H9 (cell line): ENCODE results near the gene DHCR7. TPM values are rescaled to one million over a fixed set of nuclear protein-coding genes. Genes with fewer than 3 reads are reported as not detected.

ENCODE experiments used
- DNase-seq: peaks from one replicate; pipeline ENCODE4 v3.0.0-alpha.2; 2017
- H2AFZ ChIP-seq: one replicate; pipeline ENCODE4 v1.6.1; 2013; ENCODE audit warnings: mild to moderate bottlenecking, low read length, control low read depth, moderate library complexity
- H2AK5ac ChIP-seq: 2 replicates; pipeline ENCODE4 v1.6.1; 2013; ENCODE audit warnings: low read length, control low read depth, mixed read lengths; ENCODE audit not compliant: insufficient read length
- H2BK120ac ChIP-seq: one replicate; pipeline ENCODE4 v1.6.1; 2013; ENCODE audit warnings: low read depth, mild to moderate bottlenecking, low read length, control low read depth, inconsistent platforms; ENCODE audit not compliant: poor library complexity, severe bottlenecking
- H2BK12ac ChIP-seq: 2 replicates; pipeline ENCODE4 v1.6.1; 2013; ENCODE audit warnings: low read length, control low read depth, mixed read lengths, low read depth; ENCODE audit not compliant: insufficient read length
- H2BK15ac ChIP-seq: 2 replicates; pipeline ENCODE4 v1.6.1; 2013; ENCODE audit warnings: low read depth, low read length, control low read depth
- H2BK20ac ChIP-seq: one replicate; pipeline ENCODE4 v1.6.1; 2013; ENCODE audit warnings: low read depth, mild to moderate bottlenecking, low read length, control low read depth, inconsistent platforms; ENCODE audit not compliant: poor library complexity, severe bottlenecking
- H2BK5ac ChIP-seq: 2 replicates; pipeline ENCODE4 v1.6.1; 2013; ENCODE audit warnings: low read length, control low read depth, mixed read lengths; ENCODE audit not compliant: insufficient read length
- H3K14ac ChIP-seq: 2 replicates; pipeline ENCODE4 v1.6.1; 2013; ENCODE audit warnings: low read length, control low read depth; ENCODE audit not compliant: insufficient read depth
- H3K18ac ChIP-seq: 2 replicates; pipeline ENCODE4 v1.6.1; 2013; ENCODE audit warnings: low read depth, mild to moderate bottlenecking, mixed read lengths, low read length, control low read depth; ENCODE audit not compliant: insufficient read length
- H3K23ac ChIP-seq: 2 replicates; pipeline ENCODE4 v1.6.1; 2013; ENCODE audit warnings: low read length, control low read depth, mixed read lengths, low read depth; ENCODE audit not compliant: insufficient read length
- H3K23me2 ChIP-seq: 2 replicates; pipeline ENCODE4 v1.6.1; 2013; ENCODE audit warnings: low read depth, mild to moderate bottlenecking, mixed read lengths, low read length, control low read depth; ENCODE audit not compliant: insufficient read length, poor library complexity, severe bottlenecking
- H3K27ac ChIP-seq: 2 replicates; pipeline ENCODE4 v1.5.1; 2013; ENCODE audit warnings: low read length, control low read depth, mixed read lengths, low read depth; ENCODE audit not compliant: insufficient read length
- H3K27me3 ChIP-seq: 2 replicates; pipeline ENCODE4 v1.6.1; 2013; ENCODE audit warnings: low read length, control low read depth, inconsistent platforms; ENCODE audit not compliant: insufficient read depth
- H3K4ac ChIP-seq: 2 replicates; pipeline ENCODE4 v1.6.1; 2013; ENCODE audit warnings: low read depth, mild to moderate bottlenecking, control low read depth, inconsistent platforms, low read length, moderate library complexity
- H3K4me1 ChIP-seq: 2 replicates; pipeline ENCODE4 v1.6.1; 2013; ENCODE audit warnings: low read length, control low read depth, inconsistent platforms; ENCODE audit not compliant: insufficient read depth
- H3K4me2 ChIP-seq: 2 replicates; pipeline ENCODE4 v1.6.1; 2013; ENCODE audit warnings: low read length, control low read depth, mixed read lengths; ENCODE audit not compliant: insufficient read length, insufficient read depth
- H3K56ac ChIP-seq: 2 replicates; pipeline ENCODE4 v1.6.1; 2013; ENCODE audit warnings: low read depth, mild to moderate bottlenecking, mixed read lengths, low read length, control low read depth; ENCODE audit not compliant: insufficient read length
- H3K79me1 ChIP-seq: 2 replicates; pipeline ENCODE4 v1.6.1; 2013; ENCODE audit warnings: low read depth, mild to moderate bottlenecking, moderate library complexity, low read length, control low read depth, inconsistent platforms; ENCODE audit not compliant: insufficient read depth, poor library complexity, severe bottlenecking
- H3K79me2 ChIP-seq: 2 replicates; pipeline ENCODE4 v1.6.1; 2013; ENCODE audit warnings: low read length, control low read depth, inconsistent platforms; ENCODE audit not compliant: insufficient read depth
- H3K9ac ChIP-seq: 2 replicates; pipeline ENCODE4 v1.6.1; 2013; ENCODE audit warnings: low read length, control low read depth, mixed read lengths; ENCODE audit not compliant: insufficient read length; ENCODE audit errors: extremely low read depth
- H3K9me3 ChIP-seq: one replicate; pipeline ENCODE4 v1.6.1; 2013; ENCODE audit warnings: low read depth, low read length, inconsistent platforms; ENCODE audit not compliant: control insufficient read depth
- H3T11ph ChIP-seq: one replicate; pipeline ENCODE4 v1.6.1; 2013; ENCODE audit warnings: mild to moderate bottlenecking, low read length, control low read depth, inconsistent platforms
- H4K20me1 ChIP-seq: one replicate; pipeline ENCODE4 v1.6.1; 2013; ENCODE audit not compliant: control insufficient read depth, insufficient read length, insufficient read depth
- H4K5ac ChIP-seq: 2 replicates; pipeline ENCODE4 v1.6.1; 2013; ENCODE audit warnings: low read depth, mild to moderate bottlenecking, mixed read lengths, low read length, control low read depth; ENCODE audit not compliant: insufficient read length
- H4K8ac ChIP-seq: replicated peaks from 2 replicates; pipeline ENCODE4 v1.6.1; 2013; ENCODE audit warnings: low read length, control low read depth, mixed read lengths, low read depth; ENCODE audit not compliant: insufficient read length
- H4K91ac ChIP-seq: 2 replicates; pipeline ENCODE4 v1.6.1; 2013; ENCODE audit warnings: low read depth, mild to moderate bottlenecking, moderate library complexity, mixed read lengths, low read length, control low read depth; ENCODE audit not compliant: insufficient read length
- H3K27ac Mint-ChIP-seq, 3 experiments: 2 replicates in 2 of 3; 3 replicates in 1 of 3; pipeline ENCODE4 v1.8.0; 2020 to 2021; ENCODE audit warnings: mixed read lengths in 3 of 3, mild to moderate bottlenecking in 1 of 3, moderate library complexity in 1 of 3
- H3K27me3 Mint-ChIP-seq: 2 replicates; pipeline ENCODE4 v1.8.0; 2021; ENCODE audit warnings: low read depth, mild to moderate bottlenecking, moderate library complexity, mixed read lengths
- H3K36me3 Mint-ChIP-seq, 3 experiments: 2 replicates in 2 of 3; 3 replicates in 1 of 3; pipeline ENCODE4 v1.8.0; 2020 to 2021; ENCODE audit warnings: low read depth in 3 of 3, mixed read lengths in 3 of 3; ENCODE audit not compliant: insufficient read depth in 1 of 3
- H3K4me1 Mint-ChIP-seq, 2 experiments: 2 replicates each; pipeline ENCODE4 v1.8.0; 2020; ENCODE audit warnings: mixed read lengths in 2 of 2
- H3K4me3 Mint-ChIP-seq, 2 experiments: 2 replicates in 1 of 2; 3 replicates in 1 of 2; pipeline ENCODE4 v1.8.0; 2020 to 2021; ENCODE audit warnings: mild to moderate bottlenecking in 2 of 2, mixed read lengths in 2 of 2, moderate library complexity in 1 of 2
- H3K9me3 Mint-ChIP-seq, 2 experiments: 2 replicates in 1 of 2; 3 replicates in 1 of 2; pipeline ENCODE4 v1.8.0; 2020; ENCODE audit warnings: mild to moderate bottlenecking in 2 of 2, mixed read lengths in 2 of 2, moderate library complexity in 1 of 2
- CTCF ChIP-seq: fragments of 200-600 bp; sonication (generic); conservative IDR thresholded peaks from 3 replicates; pipeline ENCODE4 v1.8.0; 2021; ENCODE audit warnings: antibody characterized with exemption, mild to moderate bottlenecking
- whole genome bisulfite sequencing: extraction: QIAGEN DNeasy Blood & Tissue Kit; methylation state at CpG from one replicate; pipeline ENCODE4 v1.1.7; 2013; ENCODE audit warnings: missing lambda C conversion rate, low lambda C conversion rate, mixed read lengths; ENCODE audit not compliant: insufficient read length; ENCODE audit errors: extremely low coverage; 5-methylcytosine and 5-hydroxymethylcytosine counted together
- total RNA-seq: library from RNA; stranded (reverse); gene quantifications from 2 replicates; pipeline ENCODE4 v1.2.1, GENCODE V29; 2021

Gene DHCR7
- total RNA-seq, 1 experiment from 2014 or later, result 124 TPM

DNA sequence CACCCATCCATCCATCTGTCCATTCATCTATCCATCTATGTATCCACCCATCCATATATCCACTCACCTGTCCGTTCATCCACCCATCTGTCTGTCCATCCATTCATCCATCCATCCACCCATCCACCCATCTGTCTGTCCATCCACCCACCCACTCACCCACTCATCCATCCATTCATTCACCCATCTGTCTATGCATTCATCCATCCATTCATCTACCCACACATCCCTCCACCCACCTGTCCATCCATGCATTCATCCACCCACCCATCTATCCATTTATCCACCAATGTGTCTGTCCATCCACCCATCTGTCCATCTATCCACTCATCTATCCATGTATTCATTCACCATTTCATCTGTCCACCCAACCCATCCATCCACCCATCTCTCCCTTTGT is 38.1 kb upstream of the DHCR7 start:
- Mint-ChIP-seq H3K4me1 (peaks cover 4 to 6% of the 10 kb centered on the region in 2 experiments; a peak in 3 of 4 replicates), H3K4me3 (no peak overlapping the region), H3K27me3 (no peaks in the 10 kb centered on the region), H3K9me3 (no peaks in the 10 kb centered on the region), H3K27ac (no peak overlapping the region), H3K36me3 (peaks cover 33 to 77% (median 55%) of the 10 kb centered on the region in 3 experiments)
- no peak overlapping the region for H3T11ph ChIP-seq
- no peak overlapping the region for H2AFZ ChIP-seq
- H3K4ac ChIP-seq, result no peak overlapping the region
- H4K8ac ChIP-seq, result no peak overlapping the region
- DNase-seq, result no peak
- H3K27ac ChIP-seq, result no peak overlapping the region
- no peak overlapping the region for H2AK5ac ChIP-seq
- H4K20me1 ChIP-seq, result no peaks in the 10 kb centered on the region
- WGBS, result no CpG with 5 or more reads among the region's 1 CpG
- H2BK12ac ChIP-seq, result no peak overlapping the region
- no peaks in the 10 kb centered on the region for H3K9me3 ChIP-seq
- no peaks in the 10 kb centered on the region for H3K27me3 ChIP-seq
- H3K79me1 ChIP-seq, result no peaks in the 10 kb centered on the region
- no peak overlapping the region for H2BK120ac ChIP-seq
- H3K18ac ChIP-seq, result no peak overlapping the region
- H2BK20ac ChIP-seq, result no peak overlapping the region
- H3K56ac ChIP-seq, result no peak overlapping the region
- no peaks in the 10 kb centered on the region for H3K4me1 ChIP-seq
- no peak overlapping the region for H3K4me2 ChIP-seq
- no peak overlapping the region for H3K9ac ChIP-seq
- no peaks in the 10 kb centered on the region for H3K79me2 ChIP-seq
- no peak overlapping the region for H3K14ac ChIP-seq
- no peak overlapping the region for H2BK15ac ChIP-seq
- no peaks in the 10 kb centered on the region for H3K23me2 ChIP-seq
- no peak overlapping the region for H3K23ac ChIP-seq
- no peak overlapping the region for H2BK5ac ChIP-seq
- no peak overlapping the region for H4K91ac ChIP-seq
- no peak overlapping the region for H4K5ac ChIP-seq
- TF ChIP-seq CTCF, result no peak
